ENCODE measurements around the gene LMO7.
"Not testable (repeated sequence)": the region's sequence is repeated elsewhere in the genome, so short reads cannot be mapped to it uniquely, and the experiment has no call there.

The LMO7 gene

DNA sequence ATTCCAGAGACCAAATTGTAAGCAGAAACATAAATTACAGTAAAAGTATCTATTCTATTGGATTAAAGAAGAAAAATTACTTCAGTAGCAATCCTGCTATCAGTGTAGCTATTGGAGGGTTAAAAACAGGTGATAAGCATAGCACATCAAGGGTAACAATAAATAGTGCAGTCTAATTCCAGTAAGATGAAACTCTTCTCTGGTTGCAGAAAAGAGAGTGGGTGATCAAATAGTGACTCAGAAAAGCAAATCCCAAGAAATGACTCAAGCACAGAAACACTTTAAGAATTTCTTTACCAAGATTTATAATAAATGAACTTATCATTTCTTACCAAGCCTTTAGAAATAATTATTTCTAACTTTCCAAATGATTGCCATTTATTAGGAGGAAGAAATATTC lies 135.7 kb downstream of the LMO7 start:
- DNase-seq (ENCODE audit: low spot score): no peak
- no peak overlapping the region for H3K4me3 ChIP-seq
- H3K27ac ChIP-seq: peak overlapping the region in 1 of 2 donors; percentile 1
- no peak for TF ChIP-seq CTCF (IDR thresholded peaks at IDR 0.05)

- Histone ChIP-seq H3K4me3 (no peak overlapping the region), H3K27ac (no peak overlapping the region)
- DNase-seq (ENCODE audit: low spot score): no peak
- TF ChIP-seq CTCF (IDR thresholded peaks at IDR 0.05): no peak
These were observed 138.0 kb downstream of the LMO7 start for GRCh38 chr13:75774176-75774575.

- no peak for TF ChIP-seq CTCF (IDR thresholded peaks at IDR 0.05)
- DNase-seq (ENCODE audit: low spot score): no peak
- H3K27ac ChIP-seq: no peak overlapping the region
- no peak overlapping the region for H3K4me3 ChIP-seq
These were observed 140.4 kb downstream of the LMO7 start for GRCh38 chr13:75776550-75776949.

DNA sequence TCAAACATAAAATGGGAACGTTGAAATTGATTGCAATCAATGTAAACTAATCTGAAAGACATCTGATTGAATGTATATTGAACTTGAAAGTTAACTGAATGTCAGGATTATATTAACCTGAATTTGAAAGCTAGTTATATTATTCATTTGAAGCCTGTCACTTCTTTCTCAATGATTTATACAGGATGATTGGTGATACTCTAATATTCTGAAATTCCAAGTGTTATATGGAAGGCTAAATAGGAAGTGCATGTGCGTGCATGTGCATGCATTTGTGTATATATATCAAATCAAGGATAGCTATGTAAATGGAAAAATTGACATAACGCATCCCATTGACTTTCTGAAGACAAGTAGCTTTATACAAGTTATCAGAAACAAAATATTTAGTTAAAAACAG lies 143.3 kb downstream of the LMO7 start:
- no peak overlapping the region for H3K27ac ChIP-seq
- no peak for DNase-seq (ENCODE audit: low spot score)
- TF ChIP-seq CTCF (IDR thresholded peaks at IDR 0.05): no peak

DNA sequence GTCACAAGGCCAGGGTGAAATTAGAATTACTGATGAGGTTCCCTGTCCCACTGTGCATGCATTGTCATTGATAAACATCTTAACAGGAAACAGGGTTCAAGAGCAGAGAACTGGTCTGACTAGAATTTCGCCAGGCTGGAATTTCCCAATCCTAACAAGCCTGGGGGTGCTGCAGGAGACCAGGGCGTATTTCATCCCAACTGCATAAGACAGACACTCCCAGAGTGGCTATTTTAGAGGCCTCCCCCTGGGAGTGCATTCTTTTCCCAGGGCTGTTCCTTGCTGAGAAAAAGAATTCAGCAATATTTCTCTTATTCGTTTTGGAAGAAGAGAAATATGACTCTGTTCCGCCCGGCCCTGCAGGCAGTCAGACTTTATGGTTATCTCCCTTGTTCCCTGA lies 144.0 kb downstream of the LMO7 start:
- H3K4me3 ChIP-seq; DNase-seq (ENCODE audit: low spot score): not testable (repeated sequence)

More for the DNA sequence above, 143.3 kb downstream of the LMO7 start:
- no peak overlapping the region for H3K4me3 ChIP-seq

DNA sequence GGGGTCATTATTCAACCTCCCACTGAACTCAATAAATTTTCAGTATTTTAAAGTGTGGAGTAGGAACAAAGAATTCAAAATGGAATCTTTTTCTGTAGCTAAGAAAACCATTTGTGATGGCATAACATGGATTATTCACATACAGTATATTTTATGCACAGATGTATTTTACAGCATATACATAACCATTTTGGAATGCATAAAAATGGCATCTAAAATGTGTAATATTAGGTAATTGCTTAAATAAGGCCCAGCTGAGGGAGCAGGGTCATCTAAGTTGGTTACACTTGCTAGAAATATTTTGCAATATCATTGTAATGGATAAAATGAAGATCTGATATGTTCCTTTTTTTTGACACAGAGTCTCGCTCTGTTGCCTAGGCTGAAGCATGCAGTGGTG lies 146.9 kb downstream of the LMO7 start:
- no peak for TF ChIP-seq CTCF (IDR thresholded peaks at IDR 0.05)
- Histone ChIP-seq H3K27ac (no peak overlapping the region), H3K4me3 (no peak overlapping the region)
- no peak for DNase-seq (ENCODE audit: low spot score)

More for the DNA sequence above, 144.0 kb downstream of the LMO7 start:
- not testable (repeated sequence) for H3K27ac ChIP-seq

DNA sequence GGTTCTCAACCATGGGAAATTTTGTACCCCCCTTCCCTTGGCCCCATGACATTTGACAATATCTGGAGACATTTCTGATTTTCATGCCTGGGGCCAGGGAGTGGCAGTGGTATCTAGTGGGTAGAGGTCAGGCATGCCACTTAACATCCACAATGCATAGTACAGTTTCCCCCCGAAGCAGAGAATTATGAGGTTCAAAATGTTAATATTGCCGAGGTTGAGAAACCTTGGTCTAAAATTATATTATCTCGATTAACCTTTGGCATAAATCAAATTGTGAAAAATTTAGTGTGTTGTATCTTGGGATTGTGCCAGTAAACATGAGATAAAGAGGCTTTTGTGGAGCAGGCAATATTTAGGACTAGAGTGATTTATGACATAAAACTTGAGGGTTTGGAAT lies 147.9 kb downstream of the LMO7 start:
- Histone ChIP-seq H3K4me3 (no peak overlapping the region), H3K27ac (no peak overlapping the region)
- no peak for DNase-seq (ENCODE audit: low spot score)
- TF ChIP-seq CTCF (IDR thresholded peaks at IDR 0.05): no peak

GRCh38 chr13:75785130-75785529 lies 149.0 kb downstream of the LMO7 start:
- no peak overlapping the region for H3K27ac ChIP-seq
- DNase-seq (ENCODE audit: low spot score): no peak
- no peak overlapping the region for H3K4me3 ChIP-seq
- TF ChIP-seq CTCF (IDR thresholded peaks at IDR 0.05): no peak

All from coronary artery (tissue), 2 donors.